Prostate gland (tissue), 2 donors: Measurements from ENCODE around the gene CATSPERD. TPM values are rescaled to one million over a fixed set of nuclear protein-coding genes. Genes with fewer than 3 reads are reported as not detected.

Experiments used
- DNase-seq: peaks from one replicate; pipeline ENCODE4 v3.0.0-alpha.2; 2019; ENCODE audit warnings: low spot score
- H3K27ac ChIP-seq, 2 donors: fragments of 200-600 bp; sonication (generic); 2 replicates each; pipeline ENCODE4 v1.5.1; 2017 to 2019
- H3K27me3 ChIP-seq: fragments of 200-600 bp; sonication (generic); replicated peaks from 2 replicates; pipeline ENCODE4 v1.5.1; 2019; ENCODE audit not compliant: insufficient read depth
- H3K36me3 ChIP-seq, 2 donors: fragments of 200-600 bp; sonication (generic); 1 replicate in 1 of 2; 2 replicates in 1 of 2; pipeline versions ENCODE4 v1.5.1 to v1.8.1; 2017 to 2019
- H3K4me1 ChIP-seq: fragments of 200-600 bp; sonication (generic); replicated peaks from 2 replicates; pipeline ENCODE4 v1.5.1; 2019
- H3K4me3 ChIP-seq, 2 donors: fragments of 200-600 bp; sonication (generic); 2 replicates each; pipeline ENCODE4 v1.5.1; 2017 to 2019
- H3K9me3 ChIP-seq: fragments of 200-600 bp; sonication (generic); 2 replicates; pipeline ENCODE4 v1.5.1; 2017
- POLR2A ChIP-seq: fragments of 450-650 bp; IDR thresholded peaks from one replicate; pipeline ENCODE4 v1.6.1; 2016; ENCODE audit warnings: antibody characterized with exemption, mild to moderate bottlenecking
- POLR2AphosphoS5 ChIP-seq: sonication (generic); formaldehyde crosslinking; IDR thresholded peaks from one replicate; pipeline ENCODE4 v1.6.1; 2017; ENCODE audit warnings: antibody characterized with exemption
- WGBS: methylation state at CpG from one replicate; pipeline ENCODE4 v1.1.5; 2018; 5-methylcytosine and 5-hydroxymethylcytosine counted together
- intact Hi-C: fragments of 100-400 bp; cut with DNase I; formaldehyde crosslinking; loops from one replicate; pipeline ENCODE4 v1.14.2; 2022
- total RNA-seq, 2 donors: library from RNA; depleted of rRNA; stranded (reverse); fragments of >200 nt; gene quantifications; one replicate each; pipeline ENCODE4 v1.1.0, GENCODE V29; 2016
- TF ChIP-seq, protein P1 (sequence below), 4 experiments: fragments of 200-600 bp in 2 of 4; fragments of 450-650 bp in 2 of 4; sonication (generic) in 2 of 4; IDR thresholded peaks; 1 replicate in 3 of 4; 2 replicates in 1 of 4; pipeline ENCODE4 v1.5.1; 2016 to 2019; ENCODE audit warnings: antibody characterized with exemption in 4 of 4, mild to moderate bottlenecking in 2 of 4, moderate library complexity in 2 of 4

Gene CATSPERD
- total RNA-seq, 2 donors from 2014 or later = 1.4 TPM; not detected in 1

- H3K27ac ChIP-seq = no peak overlapping the region
- no peak for TF ChIP-seq POLR2AphosphoS5
- TF ChIP-seq POLR2A = no peak
- TF ChIP-seq, protein P1, sequence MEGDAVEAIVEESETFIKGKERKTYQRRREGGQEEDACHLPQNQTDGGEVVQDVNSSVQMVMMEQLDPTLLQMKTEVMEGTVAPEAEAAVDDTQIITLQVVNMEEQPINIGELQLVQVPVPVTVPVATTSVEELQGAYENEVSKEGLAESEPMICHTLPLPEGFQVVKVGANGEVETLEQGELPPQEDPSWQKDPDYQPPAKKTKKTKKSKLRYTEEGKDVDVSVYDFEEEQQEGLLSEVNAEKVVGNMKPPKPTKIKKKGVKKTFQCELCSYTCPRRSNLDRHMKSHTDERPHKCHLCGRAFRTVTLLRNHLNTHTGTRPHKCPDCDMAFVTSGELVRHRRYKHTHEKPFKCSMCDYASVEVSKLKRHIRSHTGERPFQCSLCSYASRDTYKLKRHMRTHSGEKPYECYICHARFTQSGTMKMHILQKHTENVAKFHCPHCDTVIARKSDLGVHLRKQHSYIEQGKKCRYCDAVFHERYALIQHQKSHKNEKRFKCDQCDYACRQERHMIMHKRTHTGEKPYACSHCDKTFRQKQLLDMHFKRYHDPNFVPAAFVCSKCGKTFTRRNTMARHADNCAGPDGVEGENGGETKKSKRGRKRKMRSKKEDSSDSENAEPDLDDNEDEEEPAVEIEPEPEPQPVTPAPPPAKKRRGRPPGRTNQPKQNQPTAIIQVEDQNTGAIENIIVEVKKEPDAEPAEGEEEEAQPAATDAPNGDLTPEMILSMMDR (IDR thresholded peaks at IDR 0.05) = no peak
- H3K4me3 ChIP-seq = no peak overlapping the region
- H3K4me1 ChIP-seq = peaks cover 5% of the 10 kb centered on the region
- 72% methylated on average over 5 of the region's 5 CpGs for WGBS
- no peaks in the 10 kb centered on the region for H3K27me3 ChIP-seq
- H3K36me3 ChIP-seq = no peaks in the 10 kb centered on the region
- intact Hi-C loops = no loop called here
- no peak for DNase-seq
- no peaks in the 10 kb centered on the region for H3K9me3 ChIP-seq
Observed at GRCh38 chr19:5674714-5675113, 45.7 kb upstream of the CATSPERD start.

DNA sequence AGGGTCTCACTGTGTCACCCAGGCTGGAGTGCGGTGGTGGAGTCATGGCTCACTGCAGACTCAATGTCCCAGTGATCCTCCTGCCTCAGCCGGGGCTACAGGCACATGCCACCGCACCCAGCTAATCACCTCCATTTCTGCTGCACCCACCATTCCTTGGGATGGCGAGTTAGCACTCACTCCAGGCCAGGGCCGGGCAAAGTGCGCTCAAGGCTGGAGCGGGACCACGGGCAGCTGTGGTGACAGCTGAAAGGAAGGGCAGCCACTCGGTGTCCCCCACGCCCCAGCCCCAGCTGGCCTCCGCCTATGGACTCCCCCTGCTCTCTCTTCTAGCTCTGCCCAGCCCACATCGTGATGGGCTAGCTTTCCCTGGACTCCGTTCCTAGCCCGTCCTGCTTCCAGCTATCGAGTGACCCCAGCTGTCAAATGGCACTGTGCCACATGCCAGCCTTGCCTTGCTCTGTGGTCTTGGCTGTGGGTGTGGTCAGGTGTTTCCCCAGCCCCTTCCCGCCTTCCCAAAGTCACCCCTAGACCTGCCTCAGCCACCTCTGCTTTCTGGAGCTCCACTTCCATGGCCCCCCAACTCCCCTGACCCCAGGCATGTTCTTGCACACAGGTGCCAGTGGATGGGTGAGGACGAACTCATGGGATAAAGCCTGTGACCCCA, 44.2 kb upstream of the CATSPERD start:
- Histone ChIP-seq H3K27me3 (no peaks in the 10 kb centered on the region), H3K27ac (no peak overlapping the region), H3K9me3 (no peaks in the 10 kb centered on the region), H3K4me3 (no peak overlapping the region), H3K36me3 (no peaks in the 10 kb centered on the region), H3K4me1 (peaks cover 7% of the 10 kb centered on the region)
- WGBS = 73% methylated on average over 17 of the region's 17 CpGs
- intact Hi-C loops = no loop called here
- TF ChIP-seq, protein P1 (IDR thresholded peaks at IDR 0.05) = no peak
- TF ChIP-seq POLR2AphosphoS5 = no peak
- TF ChIP-seq POLR2A = no peak
- no peak for DNase-seq

- no peaks in the 10 kb centered on the region for H3K36me3 ChIP-seq
- no peak overlapping the region for H3K27ac ChIP-seq
- no peaks in the 10 kb centered on the region for H3K27me3 ChIP-seq
- intact Hi-C loops = no loop called here
- H3K4me3 ChIP-seq = no peak overlapping the region
- no peaks in the 10 kb centered on the region for H3K9me3 ChIP-seq
- TF ChIP-seq, protein P1 (IDR thresholded peaks at IDR 0.05) = no peak
- TF ChIP-seq POLR2A (no peak), POLR2AphosphoS5 (no peak)
- 81% methylated on average over 13 of the region's 13 CpGs for WGBS
- no peak for DNase-seq
- H3K4me1 ChIP-seq = peaks cover 7% of the 10 kb centered on the region
Observed at GRCh38 chr19:5676772-5677105, 43.7 kb upstream of the CATSPERD start.

- H3K27ac ChIP-seq = no peak overlapping the region
Observed at GRCh38 chr19:5677136-5677535, 43.3 kb upstream of the CATSPERD start.

GRCh38 chr19:5677580-5677979, 42.9 kb upstream of the CATSPERD start:
- Histone ChIP-seq H3K9me3 (no peaks in the 10 kb centered on the region), H3K36me3 (no peaks in the 10 kb centered on the region), H3K27ac (no peak overlapping the region), H3K4me1 (peaks cover 7% of the 10 kb centered on the region), H3K27me3 (no peaks in the 10 kb centered on the region), H3K4me3 (no peak overlapping the region)
- no peak for DNase-seq
- WGBS = 89% methylated on average over 9 of the region's 9 CpGs
- intact Hi-C loops = no loop called here
- TF ChIP-seq POLR2AphosphoS5 (no peak), POLR2A (no peak)

More at GRCh38 chr19:5677136-5677535, 43.3 kb upstream of the CATSPERD start:
- intact Hi-C loops = no loop called here
- H3K27me3 ChIP-seq = no peaks in the 10 kb centered on the region
- H3K4me3 ChIP-seq = no peak overlapping the region
- peaks cover 7% of the 10 kb centered on the region for H3K4me1 ChIP-seq
- 87% methylated on average over 10 of the region's 10 CpGs for WGBS
- H3K36me3 ChIP-seq = no peaks in the 10 kb centered on the region
- no peak for DNase-seq
- H3K9me3 ChIP-seq = no peaks in the 10 kb centered on the region
- TF ChIP-seq, protein P1 (IDR thresholded peaks at IDR 0.05) = no peak
- TF ChIP-seq POLR2AphosphoS5 (no peak), POLR2A (no peak)
